G401 (cell line): ENCODE measurements around the gene CADPS2. TPM values are rescaled to one million over a fixed set of nuclear protein-coding genes. Genes with fewer than 3 reads are reported as not detected.
A peak's percentile ranks its signal among the peaks of the same experiment; 100 is the strongest.

ENCODE experiments used
- DNase-seq: peaks from one replicate; pipeline ENCODE4 v3.0.0-alpha.2; 2015; ENCODE audit warnings: low spot score
- in situ Hi-C: cut with HindIII; loops from 2 replicates; pipeline ENCODE4 v1.10.0; 2016; ENCODE audit warnings: low sequenced_read_pairs, mixed read lengths
- total RNA-seq: library from RNA; depleted of rRNA; stranded (reverse); fragments of >200 nt; shearing (Covaris generic); gene quantifications from 2 replicates; pipeline ENCODE4 v1.2.3, GENCODE V29; 2014

CADPS2 gene
- total RNA-seq, 1 experiment from 2014 or later: 0.31 TPM

GRCh38 chr7:122517576-122517975 lies 368.7 kb downstream of the CADPS2 start:
- in situ Hi-C loops: no loop called here
- DNase-seq: no peak

- no peak for DNase-seq
- in situ Hi-C loops: no loop called here
Measured at GRCh38 chr7:122515404-122515803, 370.9 kb downstream of the CADPS2 start.

- in situ Hi-C loops: no loop called here
- DNase-seq: no peak
Measured at GRCh38 chr7:122511268-122511667, 375.0 kb downstream of the CADPS2 start.

GRCh38 chr7:122507591-122507990 lies 378.7 kb downstream of the CADPS2 start:
- no peak for DNase-seq
- in situ Hi-C loops: no loop called here

DNA sequence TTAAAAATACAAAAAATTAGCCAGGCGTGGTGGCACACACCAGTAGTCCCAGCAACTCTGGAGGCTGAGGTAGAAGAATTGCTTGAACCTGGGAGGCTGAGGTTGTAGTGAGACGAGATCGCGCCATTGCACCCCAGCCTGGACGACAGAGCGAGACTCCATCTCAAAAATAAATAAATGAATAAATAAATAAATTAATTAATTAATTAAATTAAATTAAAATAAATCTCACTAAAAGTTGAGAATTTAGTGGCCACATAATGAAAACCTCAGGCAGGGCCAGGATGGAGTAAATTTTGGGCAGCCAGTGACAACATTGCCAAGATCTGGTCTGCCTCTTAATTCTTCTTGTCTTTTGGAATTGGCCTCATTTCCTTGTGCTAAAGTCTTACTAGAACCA lies 394.3 kb downstream of the CADPS2 start:
- DNase-seq: no peak
- in situ Hi-C loops: no loop called here

DNA sequence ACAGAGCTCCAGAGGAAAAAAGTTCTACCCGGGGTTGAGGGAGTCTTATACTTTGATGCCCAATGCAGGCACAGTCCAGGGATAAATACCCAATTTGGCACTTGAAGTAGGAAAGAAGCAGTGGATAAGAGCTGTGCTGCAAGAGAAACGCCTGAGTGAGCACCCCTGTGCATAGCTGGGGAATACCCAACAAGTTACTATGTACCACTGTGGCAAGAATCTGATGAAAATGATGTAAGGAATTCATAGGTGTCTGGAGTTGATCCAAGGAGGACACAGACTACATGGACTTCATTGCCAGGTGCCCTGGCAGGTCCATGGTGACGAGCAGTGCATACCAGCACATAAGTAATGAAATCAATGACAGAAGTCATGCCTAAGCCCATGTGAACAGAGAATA lies 398.0 kb downstream of the CADPS2 start:
- DNase-seq: no peak
- in situ Hi-C loops: no loop called here

DNA sequence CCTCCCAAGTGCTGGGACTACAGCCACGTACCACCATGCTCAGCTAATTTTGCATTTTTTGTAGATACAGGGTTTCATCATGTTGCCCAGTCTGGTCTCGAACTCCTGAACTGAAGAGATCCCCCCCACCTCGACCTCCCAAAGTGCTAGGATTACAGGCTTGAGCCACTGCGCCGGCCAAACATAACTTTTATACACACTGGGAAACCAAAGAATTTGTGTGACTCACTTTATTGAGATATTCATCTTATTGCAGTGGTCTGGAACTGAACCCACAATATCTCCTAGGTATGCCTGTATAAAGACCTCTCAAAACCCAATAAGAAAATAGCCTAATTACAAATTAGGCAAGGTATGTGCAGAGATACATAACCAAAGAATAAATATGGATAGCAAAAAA lies 399.1 kb downstream of the CADPS2 start:
- in situ Hi-C loops: no loop called here
- no peak for DNase-seq

- in situ Hi-C loops: no loop called here
- DNase-seq: no peak
Measured at GRCh38 chr7:122485856-122486255, 400.4 kb downstream of the CADPS2 start.

GRCh38 chr7:122482212-122482611 lies 404.0 kb downstream of the CADPS2 start:
- in situ Hi-C loops: no loop called here
- DNase-seq: no peak

GRCh38 chr7:122470859-122471258 lies 415.4 kb downstream of the CADPS2 start:
- DNase-seq: no peak
- in situ Hi-C loops: no loop called here

DNA sequence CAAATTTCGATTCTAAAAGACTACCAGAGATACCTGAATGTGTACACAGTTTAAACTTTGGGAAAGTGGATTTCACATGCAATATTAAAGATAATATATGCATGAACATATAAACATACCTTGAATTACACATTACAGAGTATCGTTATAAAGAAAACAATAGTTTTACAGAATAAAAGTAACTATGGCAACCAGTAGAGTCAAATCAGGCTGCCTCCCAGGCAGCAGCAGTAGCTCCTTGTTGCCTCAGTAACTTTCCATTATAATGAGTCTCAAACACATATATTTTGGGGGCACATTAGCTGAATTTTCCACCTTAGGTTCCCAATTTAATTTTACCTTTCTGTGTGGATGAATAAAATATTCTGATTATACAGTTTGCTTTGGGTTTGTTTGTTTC lies 417.3 kb downstream of the CADPS2 start:
- no peak for DNase-seq
- in situ Hi-C loops: no loop called here

DNA sequence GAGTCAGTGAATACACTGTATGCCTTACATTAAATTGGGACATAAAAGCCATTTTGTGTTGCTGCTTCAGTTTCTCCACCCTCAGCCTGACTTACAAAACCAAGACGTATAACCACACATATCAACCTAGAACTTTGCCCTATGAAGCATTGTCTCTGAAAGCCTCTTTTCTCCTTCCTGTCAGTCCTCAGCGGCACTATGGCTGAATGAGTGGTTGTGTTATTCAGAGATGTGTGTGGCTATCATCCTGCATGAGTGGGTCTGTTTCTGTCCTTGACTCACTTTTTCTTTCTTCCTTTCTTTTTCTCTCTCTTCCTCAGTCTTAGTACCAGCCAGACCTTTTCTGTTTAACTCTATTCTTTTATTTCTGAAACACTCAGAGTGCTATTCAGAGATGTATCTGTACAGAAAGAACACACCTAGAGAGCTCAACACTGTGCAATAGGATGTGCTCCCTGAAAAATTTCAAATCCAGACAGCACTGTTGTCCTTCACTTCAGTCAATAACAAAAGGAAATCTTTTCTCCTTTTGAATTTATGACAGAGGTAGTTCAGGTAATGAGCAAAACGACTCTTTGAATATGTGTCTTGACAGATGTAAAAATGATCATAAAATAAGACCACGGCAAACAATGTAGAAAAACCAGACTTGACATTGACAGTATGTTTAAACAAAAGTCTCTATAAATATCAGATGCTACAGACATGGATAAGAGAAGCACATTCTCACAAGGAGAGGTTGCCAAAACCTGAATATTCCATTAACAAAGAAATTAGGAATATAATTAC lies 418.4 kb downstream of the CADPS2 start:
- DNase-seq: no peak
- in situ Hi-C loops: no loop called here

DNA sequence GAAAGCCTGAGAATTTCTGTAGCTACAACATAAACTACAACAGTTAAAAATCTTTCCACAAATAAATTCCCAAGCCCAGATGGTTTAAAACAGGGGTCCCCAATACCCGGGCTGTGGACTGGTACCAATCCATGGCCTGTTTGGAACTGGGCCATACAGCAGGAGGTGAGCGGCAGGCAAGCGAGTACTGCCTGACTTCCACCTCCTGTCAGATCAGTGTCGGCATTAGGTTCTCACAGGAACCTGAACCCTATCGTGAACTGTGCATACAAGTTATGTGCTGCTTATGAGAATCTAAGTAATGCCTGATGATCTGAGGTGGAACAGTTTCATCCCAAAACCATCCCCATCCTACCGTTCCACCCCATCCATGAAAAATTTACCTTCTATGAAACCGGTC lies 421.0 kb downstream of the CADPS2 start:
- peak; percentile 70 for DNase-seq
- in situ Hi-C loops: no loop called here

- in situ Hi-C loops: no loop called here
- DNase-seq: no peak
Measured at GRCh38 chr7:122463631-122464030, 422.6 kb downstream of the CADPS2 start.

- DNase-seq: no peak
- in situ Hi-C loops: no loop called here
Measured at GRCh38 chr7:122460936-122461335, 425.3 kb downstream of the CADPS2 start.

- in situ Hi-C loops: no loop called here
- no peak for DNase-seq
Measured at GRCh38 chr7:122457969-122458368, 428.3 kb downstream of the CADPS2 start.

DNA sequence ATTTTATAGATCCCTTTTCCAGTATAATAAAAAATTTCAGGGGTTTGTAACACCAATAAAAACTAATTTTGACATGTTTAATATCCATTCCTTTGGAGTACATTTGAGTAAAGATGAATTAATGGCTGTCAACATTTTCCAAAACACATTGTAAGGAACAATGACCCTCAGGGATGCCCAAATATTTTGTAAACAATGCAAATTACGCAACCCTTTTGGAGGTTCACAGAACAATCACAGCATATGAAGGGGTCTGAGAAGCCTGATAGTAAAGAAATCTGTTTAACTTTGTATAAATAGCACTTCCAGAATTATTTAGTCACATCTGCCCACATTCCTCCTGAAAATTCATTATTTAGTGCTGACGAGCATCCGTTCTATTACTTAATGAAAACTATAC lies 428.9 kb downstream of the CADPS2 start:
- in situ Hi-C loops: no loop called here
- DNase-seq: no peak

GRCh38 chr7:122454776-122455507 lies 431.3 kb downstream of the CADPS2 start:
- DNase-seq: no peak
- in situ Hi-C loops: no loop called here

GRCh38 chr7:122453432-122453831 lies 432.8 kb downstream of the CADPS2 start:
- in situ Hi-C loops: no loop called here
- no peak for DNase-seq

DNA sequence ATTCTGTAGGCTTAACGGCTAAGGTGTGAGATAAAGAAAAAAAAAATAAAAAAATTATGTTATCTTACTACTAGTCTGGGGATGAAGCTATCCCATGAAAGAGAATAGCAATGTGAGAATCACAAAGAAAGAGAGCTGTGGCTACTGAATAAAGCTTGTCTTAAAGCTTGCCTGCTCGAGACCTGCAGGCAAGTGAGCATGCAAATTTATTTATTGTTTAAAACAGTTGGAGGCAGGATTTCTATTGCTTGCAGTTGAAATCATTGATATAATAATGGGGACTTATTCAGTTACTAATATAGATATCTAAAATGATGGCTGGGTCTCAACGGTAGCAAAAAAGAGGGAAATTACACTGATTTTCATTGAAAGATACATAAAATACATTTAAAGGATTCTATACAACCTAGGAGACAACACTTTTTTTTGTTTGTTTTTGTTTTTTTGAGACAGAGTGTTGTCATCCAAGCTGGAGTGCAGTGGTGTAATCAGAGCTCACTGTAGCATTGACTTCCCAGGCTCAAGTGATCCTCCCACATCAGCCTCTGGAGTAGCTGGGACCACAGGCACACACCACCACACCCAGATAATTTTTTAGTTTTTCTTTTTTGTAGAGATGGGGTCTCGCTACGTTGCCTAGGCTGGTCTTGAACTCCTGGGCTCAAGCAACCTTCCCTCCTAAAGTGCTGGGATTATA lies 437.2 kb downstream of the CADPS2 start:
- no peak for DNase-seq
- in situ Hi-C loops: no loop called here
